ENCODE data around the gene DNM3. TPM values are rescaled to one million over a fixed set of nuclear protein-coding genes. Genes with fewer than 3 reads are reported as not detected.

Gene DNM3
- total and polyA plus RNA-seq, 12 donors, result 7.2 to 78.6 (median 18.4) TPM

DNA sequence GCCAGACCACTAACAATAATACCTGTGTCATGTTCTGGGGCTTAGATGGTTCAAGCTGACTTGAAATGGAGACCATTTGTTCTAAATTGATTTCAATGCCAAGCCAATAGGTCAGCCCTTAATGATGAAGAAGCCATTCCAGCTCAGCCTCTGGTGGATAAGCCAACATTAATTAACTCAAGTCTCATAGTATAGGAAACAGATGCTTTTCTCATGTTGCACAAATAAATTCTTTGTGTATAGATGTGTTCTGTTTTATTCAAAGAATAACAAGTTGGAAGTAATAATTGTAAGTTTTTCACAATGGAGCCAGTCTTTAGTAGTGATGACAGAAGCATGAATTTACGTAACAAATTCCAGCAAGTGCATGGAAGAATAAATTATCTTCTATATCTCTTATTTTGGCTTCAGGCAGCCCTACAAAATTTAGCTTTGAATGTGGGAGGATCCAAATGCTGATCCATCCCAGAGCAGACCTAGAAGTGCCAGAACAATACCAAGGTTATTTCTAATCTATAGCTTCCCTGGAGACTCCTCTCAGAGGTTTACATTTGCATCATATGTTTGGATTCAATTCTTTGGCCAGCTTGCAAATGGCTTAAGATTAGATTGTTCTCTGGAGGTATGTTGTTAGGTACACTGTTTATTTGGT, 536.9 kb downstream of the DNM3 start:
- Histone ChIP-seq H3K36me3 (replicated peaks in 1 of 2) (no peaks in the 10 kb centered on the region), H3K27ac (no peak overlapping the region), H3K4me3 (no peak overlapping the region), H3K4me1 (replicated peaks in 1 of 2) (peaks cover 0 to 7% of the 10 kb centered on the region in 2 donors), H3K27me3 (no peaks in the 10 kb centered on the region), H3K9me3 (replicated peaks in 1 of 3) (no peaks in the 10 kb centered on the region)
- no peak for DNase-seq
- no peak for TF ChIP-seq POLR2A (IDR thresholded peaks at IDR 0.05)
- TF ChIP-seq, protein P1, sequence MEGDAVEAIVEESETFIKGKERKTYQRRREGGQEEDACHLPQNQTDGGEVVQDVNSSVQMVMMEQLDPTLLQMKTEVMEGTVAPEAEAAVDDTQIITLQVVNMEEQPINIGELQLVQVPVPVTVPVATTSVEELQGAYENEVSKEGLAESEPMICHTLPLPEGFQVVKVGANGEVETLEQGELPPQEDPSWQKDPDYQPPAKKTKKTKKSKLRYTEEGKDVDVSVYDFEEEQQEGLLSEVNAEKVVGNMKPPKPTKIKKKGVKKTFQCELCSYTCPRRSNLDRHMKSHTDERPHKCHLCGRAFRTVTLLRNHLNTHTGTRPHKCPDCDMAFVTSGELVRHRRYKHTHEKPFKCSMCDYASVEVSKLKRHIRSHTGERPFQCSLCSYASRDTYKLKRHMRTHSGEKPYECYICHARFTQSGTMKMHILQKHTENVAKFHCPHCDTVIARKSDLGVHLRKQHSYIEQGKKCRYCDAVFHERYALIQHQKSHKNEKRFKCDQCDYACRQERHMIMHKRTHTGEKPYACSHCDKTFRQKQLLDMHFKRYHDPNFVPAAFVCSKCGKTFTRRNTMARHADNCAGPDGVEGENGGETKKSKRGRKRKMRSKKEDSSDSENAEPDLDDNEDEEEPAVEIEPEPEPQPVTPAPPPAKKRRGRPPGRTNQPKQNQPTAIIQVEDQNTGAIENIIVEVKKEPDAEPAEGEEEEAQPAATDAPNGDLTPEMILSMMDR (IDR thresholded peaks at IDR 0.05), result no peak
- WGBS, 4 donors, result 86 to 95% (median 92%) methylated on average over 1 of the region's 1 CpG
- intact Hi-C loops (cut with DNase I), result no loop called here

DNA sequence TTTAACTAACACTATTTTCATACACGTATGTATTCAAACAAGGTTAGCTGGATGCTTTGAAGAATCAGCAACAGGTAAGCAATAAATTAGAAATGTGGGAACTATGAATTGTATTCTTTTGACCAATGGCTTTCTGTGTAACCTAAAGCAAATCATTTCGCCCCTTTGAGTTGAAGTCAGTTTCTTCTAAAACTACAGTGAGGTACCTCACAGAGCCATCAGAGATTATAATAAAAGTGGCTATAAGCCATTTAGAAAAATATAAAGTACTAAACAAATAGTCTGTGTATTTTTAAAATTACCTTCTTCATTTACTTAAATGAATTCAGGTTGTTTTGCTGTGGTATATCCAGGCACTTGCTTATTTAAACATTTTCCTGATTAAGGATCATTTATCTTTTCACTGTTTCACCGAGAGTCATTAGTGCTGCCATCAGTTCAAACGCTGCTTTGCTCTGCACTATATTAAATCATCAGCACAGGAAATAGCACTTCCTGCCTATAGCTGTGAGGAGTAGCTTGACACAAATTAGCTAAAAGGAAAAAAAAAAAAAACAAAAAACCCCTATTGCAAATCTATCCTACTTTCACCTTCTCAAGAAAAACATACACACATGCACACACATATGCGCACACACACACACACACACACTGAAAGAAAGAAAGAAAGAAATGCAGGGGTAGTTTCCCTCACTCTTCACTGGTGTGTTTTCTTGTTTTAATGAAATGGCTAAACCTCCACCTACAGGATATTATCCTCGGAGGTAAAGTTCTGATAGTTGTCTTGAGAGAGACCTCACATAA, 539.3 kb downstream of the DNM3 start:
- no peak for DNase-seq
- H3K36me3 ChIP-seq (replicated peaks in 1 of 2), result no peaks in the 10 kb centered on the region
- peaks cover 0 to 7% of the 10 kb centered on the region in 2 donors for H3K4me1 ChIP-seq (replicated peaks in 1 of 2)
- H3K4me3 ChIP-seq, result no peak overlapping the region
- intact Hi-C loops (cut with DNase I), result no loop called here
- H3K27ac ChIP-seq, result no peak overlapping the region
- WGBS, 4 donors, result 57 to 63% (median 61%) methylated on average over 6 of the region's 6 CpGs
- no peaks in the 10 kb centered on the region for H3K27me3 ChIP-seq
- H3K9me3 ChIP-seq (replicated peaks in 1 of 3), result no peaks in the 10 kb centered on the region
- TF ChIP-seq, protein P1 (IDR thresholded peaks at IDR 0.05), result no peak
- TF ChIP-seq POLR2A (IDR thresholded peaks at IDR 0.05), result no peak

DNA sequence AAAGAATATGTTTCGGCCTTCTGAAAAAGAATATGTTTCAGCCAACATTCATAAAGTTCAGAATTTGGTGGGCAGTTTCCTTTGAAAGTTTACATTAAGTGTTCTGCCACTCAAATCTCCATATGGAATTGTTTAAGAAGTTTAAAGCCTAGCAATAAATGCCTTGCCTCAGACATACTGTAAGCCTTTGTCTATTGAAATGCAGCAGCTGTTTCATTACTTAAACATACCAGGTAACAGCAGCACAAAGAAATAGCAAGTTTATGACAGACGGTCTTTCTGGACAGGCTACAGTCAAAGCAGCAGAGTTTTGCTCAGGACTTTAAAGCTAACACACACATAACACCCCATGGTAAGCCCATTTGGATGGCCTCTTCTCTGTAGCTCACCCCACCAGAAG, 540.6 kb downstream of the DNM3 start:
- 85 to 100% (median 94%) methylated on average over 2 of the region's 2 CpGs for WGBS, 4 donors
- Histone ChIP-seq H3K36me3 (replicated peaks in 1 of 2) (no peaks in the 10 kb centered on the region), H3K27ac (no peak overlapping the region), H3K9me3 (replicated peaks in 1 of 3) (no peaks in the 10 kb centered on the region), H3K4me1 (replicated peaks in 1 of 2) (peaks cover 0 to 7% of the 10 kb centered on the region in 2 donors), H3K27me3 (no peaks in the 10 kb centered on the region), H3K4me3 (no peak overlapping the region)
- DNase-seq, result no peak
- TF ChIP-seq, protein P1 (IDR thresholded peaks at IDR 0.05), result no peak
- no peak for TF ChIP-seq POLR2A (IDR thresholded peaks at IDR 0.05)
- intact Hi-C loops (cut with DNase I), result no loop called here

DNA sequence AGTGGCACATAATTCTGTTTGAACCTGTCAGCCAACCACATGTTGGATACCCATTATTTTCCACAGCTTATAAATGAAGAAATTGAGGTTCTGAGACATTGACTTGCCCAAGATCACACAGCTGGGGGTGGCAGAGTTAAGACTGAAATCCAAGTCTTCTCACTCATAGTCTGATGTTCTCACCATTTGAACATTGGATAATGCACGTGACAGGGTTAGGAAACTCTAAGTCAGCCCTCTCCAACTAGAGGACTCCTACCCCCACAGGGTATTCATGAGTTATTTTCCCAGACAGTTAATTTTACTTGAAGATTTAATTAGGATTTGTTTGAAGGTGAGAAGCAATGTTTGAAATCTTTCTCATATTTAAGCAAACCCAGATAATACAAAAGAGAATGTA, 541.1 kb downstream of the DNM3 start:
- H3K4me1 ChIP-seq (replicated peaks in 1 of 2), result peaks cover 0 to 7% of the 10 kb centered on the region in 2 donors
- no peaks in the 10 kb centered on the region for H3K9me3 ChIP-seq (replicated peaks in 1 of 3)
- H3K27me3 ChIP-seq, result no peaks in the 10 kb centered on the region
- H3K27ac ChIP-seq, result no peak overlapping the region
- TF ChIP-seq, protein P1 (IDR thresholded peaks at IDR 0.05), result no peak
- no peak for TF ChIP-seq POLR2A (IDR thresholded peaks at IDR 0.05)
- no peak for DNase-seq
- intact Hi-C loops (cut with DNase I), result no loop called here
- H3K36me3 ChIP-seq (replicated peaks in 1 of 2), result no peaks in the 10 kb centered on the region
- no peak overlapping the region for H3K4me3 ChIP-seq
- WGBS, 4 donors, result 68 to 100% (median 88%) methylated on average over 1 of the region's 1 CpG

All from adrenal gland (tissue), 12 donors.